CD14-positive monocyte (primary cell): Measurements from ENCODE around the gene GKN1. TPM values are rescaled to one million over a fixed set of nuclear protein-coding genes. Genes with fewer than 3 reads are reported as not detected.

Source experiments
- DNase-seq, 3 donors: peaks; one replicate each; pipeline ENCODE4 v3.0.0-alpha.2; 2011 to 2022
- H2AFZ ChIP-seq: 2 replicates; pipeline ENCODE4 v1.6.0; 2012; ENCODE audit warnings: mild to moderate bottlenecking, low read depth, low read length, inconsistent platforms; ENCODE audit not compliant: insufficient read depth, poor library complexity, severe bottlenecking
- H3K27ac ChIP-seq, 2 donors: 1 replicate in 1 of 2; 2 replicates in 1 of 2; pipeline ENCODE4 v1.5.1; 2012 to 2013; ENCODE audit warnings: low read length in 2 of 2, control low read depth in 1 of 2, inconsistent platforms in 1 of 2, low read depth in 1 of 2, mild to moderate bottlenecking in 1 of 2
- H3K27me3 ChIP-seq, 2 donors: one replicate each; pipeline versions ENCODE4 v1.6.0 to v1.6.1; 2011 to 2013; ENCODE audit warnings: low read length in 2 of 2; ENCODE audit not compliant: control insufficient read depth in 2 of 2, insufficient read depth in 2 of 2
- H3K36me3 ChIP-seq, 2 donors: replicated peaks in 1 of 2; 1 replicate in 1 of 2; 2 replicates in 1 of 2; pipeline versions ENCODE4 v1.5.1 to v1.6.1; 2012 to 2013; ENCODE audit warnings: low read length in 2 of 2, control low read depth in 1 of 2, inconsistent platforms in 1 of 2, mild to moderate bottlenecking in 1 of 2; ENCODE audit not compliant: insufficient read depth in 2 of 2, control insufficient read depth in 1 of 2
- H3K4me1 ChIP-seq, 2 donors: 1 replicate in 1 of 2; 2 replicates in 1 of 2; pipeline versions ENCODE4 v1.5.1 to v1.6.1; 2012 to 2013; ENCODE audit warnings: low read length in 2 of 2, control low read depth in 1 of 2, inconsistent platforms in 1 of 2, mild to moderate bottlenecking in 1 of 2, moderate library complexity in 1 of 2; ENCODE audit not compliant: insufficient read depth in 2 of 2, control insufficient read depth in 1 of 2
- H3K4me2 ChIP-seq: replicated peaks from 2 replicates; pipeline ENCODE3; 2012; ENCODE audit warnings: low read length, moderate library complexity, mild to moderate bottlenecking; ENCODE audit not compliant: poor library complexity, severe bottlenecking; ENCODE audit errors: extremely low read depth
- H3K4me3 ChIP-seq, 3 experiments: fragments of 200-600 bp in 1 of 3; sonication (generic) in 1 of 3; replicated peaks in 1 of 3; 1 replicate in 2 of 3; 2 replicates in 1 of 3; pipeline ENCODE4 v1.5.1; 2011 to 2013; ENCODE audit warnings: low read length in 3 of 3, mild to moderate bottlenecking in 3 of 3, control low read depth in 2 of 3, low read depth in 2 of 3, inconsistent platforms in 1 of 3, moderate library complexity in 1 of 3
- H3K79me2 ChIP-seq: 2 replicates; pipeline ENCODE4 v1.6.0; 2012; ENCODE audit warnings: mild to moderate bottlenecking, control low read depth, inconsistent platforms, low read length, moderate library complexity; ENCODE audit not compliant: insufficient read depth
- H3K9ac ChIP-seq: 2 replicates; pipeline ENCODE4 v1.6.0; 2017; ENCODE audit warnings: low read length, mild to moderate bottlenecking; ENCODE audit not compliant: insufficient read depth, poor library complexity, severe bottlenecking
- H3K9me3 ChIP-seq, 2 donors: replicated peaks in 1 of 2; 1 replicate in 1 of 2; 2 replicates in 1 of 2; pipeline versions ENCODE4 v1.5.1 to v1.6.1; 2012 to 2013; ENCODE audit warnings: low read length in 2 of 2, control low read depth in 1 of 2; ENCODE audit not compliant: control insufficient read depth in 1 of 2, insufficient read depth in 1 of 2
- H4K20me1 ChIP-seq: 2 replicates; pipeline ENCODE4 v1.6.0; 2012; ENCODE audit warnings: mild to moderate bottlenecking, low read length, control low read depth, moderate library complexity; ENCODE audit not compliant: insufficient read depth
- H3K27ac Mint-ChIP-seq, 7 donors: one replicate each; pipeline ENCODE4 v1.8.0; 2020; ENCODE audit warnings: mild to moderate bottlenecking in 7 of 7, mixed read lengths in 7 of 7, moderate library complexity in 6 of 7, inconsistent platforms in 2 of 7
- H3K27me3 Mint-ChIP-seq, 3 donors: one replicate each; pipeline ENCODE4 v1.8.0; 2021 to 2022; ENCODE audit warnings: low read depth in 3 of 3, mild to moderate bottlenecking in 3 of 3, mixed read lengths in 3 of 3, moderate library complexity in 3 of 3, inconsistent platforms in 1 of 3
- H3K36me3 Mint-ChIP-seq, 2 donors: one replicate each; pipeline ENCODE4 v1.8.0; 2020; ENCODE audit warnings: mixed read lengths in 2 of 2, inconsistent platforms in 1 of 2, mild to moderate bottlenecking in 1 of 2
- H3K4me1 Mint-ChIP-seq: one replicate; pipeline ENCODE4 v1.8.0; 2020; ENCODE audit warnings: mild to moderate bottlenecking, mixed read lengths
- H3K4me3 Mint-ChIP-seq, 2 donors: one replicate each; pipeline ENCODE4 v1.8.0; 2020; ENCODE audit warnings: mild to moderate bottlenecking in 2 of 2, mixed read lengths in 2 of 2, moderate library complexity in 1 of 2
- H3K9me3 Mint-ChIP-seq, 7 donors: one replicate each; pipeline ENCODE4 v1.8.0; 2020 to 2022; ENCODE audit warnings: mixed read lengths in 7 of 7, mild to moderate bottlenecking in 6 of 7, moderate library complexity in 6 of 7, inconsistent platforms in 2 of 7
- WGBS: methylation state at CpG from one replicate; pipeline ENCODE4 v1.1.5; 2013; ENCODE audit warnings: missing lambda C conversion rate; ENCODE audit not compliant: insufficient coverage; 5-methylcytosine and 5-hydroxymethylcytosine counted together
- intact Hi-C, 2 donors: fragments of 100-400 bp; cut with micrococcal nuclease; formaldehyde crosslinking; loops; one replicate each; pipeline versions ENCODE4 v1.15.0 to v1.15.1; 2023
- polyA plus RNA-seq, 3 donors: library from polyadenylated mRNA; depleted of rRNA in 1 of 3; unstranded in 2 of 3; stranded (reverse) in 1 of 3; fragments of 300-500 nt in 2 of 3; fragments of >200 nt in 1 of 3; fragmentation: Illumina TruSeq in 2 of 3; gene quantifications; 1 replicate in 2 of 3; 2 replicates in 1 of 3; pipeline ENCODE4 v1.2.3, GENCODE V29; 2012 to 2021
- TF ChIP-seq, protein P1 (sequence below): fragments of 200-600 bp; IDR thresholded peaks from one replicate; pipeline ENCODE4 v1.8.0; 2022; ENCODE audit warnings: antibody characterized with exemption, mild to moderate bottlenecking

Gene GKN1
- polyA plus RNA-seq, 3 donors: not detected

DNA sequence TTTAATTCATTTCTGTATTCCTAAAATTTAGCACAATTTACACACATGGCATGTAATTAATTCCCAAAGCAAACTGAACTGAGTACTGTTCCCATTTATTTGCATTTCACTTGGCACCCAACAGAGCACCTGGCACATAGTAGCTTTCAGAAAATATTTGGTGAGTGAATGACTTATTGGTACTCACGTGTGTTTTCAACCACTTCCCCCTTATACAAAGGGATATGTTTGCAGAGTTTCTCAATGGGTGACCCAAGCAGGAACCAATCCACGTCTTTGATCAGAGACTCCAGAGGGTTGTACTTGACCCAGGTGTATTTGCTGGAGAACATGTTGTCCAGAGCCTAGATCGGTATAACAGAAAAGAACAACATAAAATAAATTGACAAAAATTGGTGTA lies 28.3 kb upstream of the GKN1 start:
- no CpG with 5 or more reads among the region's 3 CpGs for WGBS
- Histone ChIP-seq H2AFZ (no peak overlapping the region), H3K9ac (no peak overlapping the region), H3K9me3 (peaks cover 0 to 3% of the 10 kb centered on the region in 2 donors), H4K20me1 (no peaks in the 10 kb centered on the region), H3K4me2 (no peak overlapping the region), H3K79me2 (no peaks in the 10 kb centered on the region), H3K4me1 (peaks cover 6 to 9% of the 10 kb centered on the region in 2 donors), H3K4me3 (no peak overlapping the region), H3K27ac (no peak overlapping the region), H3K36me3 (no peaks in the 10 kb centered on the region), H3K27me3 (no peaks in the 10 kb centered on the region)
- TF ChIP-seq, protein P1, sequence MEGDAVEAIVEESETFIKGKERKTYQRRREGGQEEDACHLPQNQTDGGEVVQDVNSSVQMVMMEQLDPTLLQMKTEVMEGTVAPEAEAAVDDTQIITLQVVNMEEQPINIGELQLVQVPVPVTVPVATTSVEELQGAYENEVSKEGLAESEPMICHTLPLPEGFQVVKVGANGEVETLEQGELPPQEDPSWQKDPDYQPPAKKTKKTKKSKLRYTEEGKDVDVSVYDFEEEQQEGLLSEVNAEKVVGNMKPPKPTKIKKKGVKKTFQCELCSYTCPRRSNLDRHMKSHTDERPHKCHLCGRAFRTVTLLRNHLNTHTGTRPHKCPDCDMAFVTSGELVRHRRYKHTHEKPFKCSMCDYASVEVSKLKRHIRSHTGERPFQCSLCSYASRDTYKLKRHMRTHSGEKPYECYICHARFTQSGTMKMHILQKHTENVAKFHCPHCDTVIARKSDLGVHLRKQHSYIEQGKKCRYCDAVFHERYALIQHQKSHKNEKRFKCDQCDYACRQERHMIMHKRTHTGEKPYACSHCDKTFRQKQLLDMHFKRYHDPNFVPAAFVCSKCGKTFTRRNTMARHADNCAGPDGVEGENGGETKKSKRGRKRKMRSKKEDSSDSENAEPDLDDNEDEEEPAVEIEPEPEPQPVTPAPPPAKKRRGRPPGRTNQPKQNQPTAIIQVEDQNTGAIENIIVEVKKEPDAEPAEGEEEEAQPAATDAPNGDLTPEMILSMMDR: no peak
- intact Hi-C loops: no loop called here
- no peaks in the 10 kb centered on the region for H3K36me3 Mint-ChIP-seq
- DNase-seq: no peak
- peaks cover 9% of the 10 kb centered on the region for H3K4me1 Mint-ChIP-seq
- peaks cover 0 to 2% (median 0%) of the 10 kb centered on the region in 3 donors for H3K27me3 Mint-ChIP-seq
- peaks cover 0 to 6% (median 3%) of the 10 kb centered on the region in 7 donors for H3K9me3 Mint-ChIP-seq
- H3K4me3 Mint-ChIP-seq: no peak overlapping the region
- H3K27ac Mint-ChIP-seq: no peak overlapping the region

DNA sequence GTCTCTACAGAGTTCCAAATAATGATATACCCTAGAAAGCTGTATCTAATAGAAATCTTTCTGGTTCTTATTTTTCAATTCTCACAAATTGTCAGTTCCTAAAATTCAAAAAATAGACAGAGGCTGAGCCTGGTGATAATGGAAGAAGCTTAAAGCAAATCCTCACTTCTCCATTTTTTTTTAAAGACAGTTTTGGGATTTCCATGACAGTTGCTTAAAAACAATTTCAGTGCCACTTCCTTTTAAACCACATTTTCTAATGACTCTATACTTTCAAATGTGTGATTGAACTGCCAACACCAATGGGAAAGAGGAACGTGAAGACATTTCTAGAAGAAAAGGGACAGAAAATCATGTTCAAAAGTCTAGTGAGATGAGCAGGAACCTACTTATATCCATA lies 25.7 kb upstream of the GKN1 start:
- Histone ChIP-seq H3K4me1 (peaks cover 6 to 9% of the 10 kb centered on the region in 2 donors), H2AFZ (no peak overlapping the region), H3K9ac (no peak overlapping the region), H3K4me2 (no peak overlapping the region), H3K36me3 (no peaks in the 10 kb centered on the region), H3K4me3 (no peak overlapping the region), H3K79me2 (no peaks in the 10 kb centered on the region), H3K9me3 (peaks cover 0 to 3% of the 10 kb centered on the region in 2 donors), H4K20me1 (no peaks in the 10 kb centered on the region), H3K27me3 (no peaks in the 10 kb centered on the region), H3K27ac (no peak overlapping the region)
- Mint-ChIP-seq H3K9me3 (peaks cover 0 to 5% (median 3%) of the 10 kb centered on the region in 7 donors), H3K36me3 (no peaks in the 10 kb centered on the region), H3K27ac (peak overlapping the region in 3 of 7 donors; percentile 6 to 45 (median 43)), H3K4me3 (no peak overlapping the region), H3K4me1 (peaks cover 8% of the 10 kb centered on the region), H3K27me3 (peaks cover 0 to 2% (median 0%) of the 10 kb centered on the region in 3 donors)
- peak; percentile 2 to 39 (median 5) for DNase-seq
- no CpG with 5 or more reads among the region's 1 CpG for WGBS
- intact Hi-C loops: no loop called here
- TF ChIP-seq, protein P1: no peak
